GM12873 (cell line): ENCODE data around the gene WAS.

Source experiments
- TF ChIP-seq, protein P1 (sequence below): IDR thresholded peaks from 2 replicates; pipeline ENCODE4 v1.5.1; 2012; ENCODE audit warnings: low read depth, mild to moderate bottlenecking, moderate library complexity, low read length, control low read depth; ENCODE audit not compliant: insufficient read depth; ENCODE audit errors: missing control alignments

Gene WAS

DNA sequence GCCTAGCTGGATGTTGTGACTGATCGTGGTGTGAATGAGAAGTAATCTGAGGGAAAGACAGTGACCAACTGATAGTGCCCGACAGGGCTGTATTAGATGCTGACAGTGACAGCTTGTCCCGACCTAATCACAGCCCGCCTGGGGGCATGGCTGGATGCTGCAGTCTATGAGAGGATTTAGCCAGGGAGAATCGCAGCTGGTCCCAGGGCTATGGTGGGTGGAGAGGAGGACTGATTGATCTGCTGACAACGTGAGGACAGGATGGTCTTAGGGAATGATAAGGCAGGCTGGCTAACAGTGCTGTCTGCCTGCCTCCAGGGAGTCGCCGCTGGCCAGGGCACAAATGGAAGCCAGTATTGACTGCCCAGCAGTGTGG, 12.3 kb downstream of the WAS start:
- TF ChIP-seq, protein P1, sequence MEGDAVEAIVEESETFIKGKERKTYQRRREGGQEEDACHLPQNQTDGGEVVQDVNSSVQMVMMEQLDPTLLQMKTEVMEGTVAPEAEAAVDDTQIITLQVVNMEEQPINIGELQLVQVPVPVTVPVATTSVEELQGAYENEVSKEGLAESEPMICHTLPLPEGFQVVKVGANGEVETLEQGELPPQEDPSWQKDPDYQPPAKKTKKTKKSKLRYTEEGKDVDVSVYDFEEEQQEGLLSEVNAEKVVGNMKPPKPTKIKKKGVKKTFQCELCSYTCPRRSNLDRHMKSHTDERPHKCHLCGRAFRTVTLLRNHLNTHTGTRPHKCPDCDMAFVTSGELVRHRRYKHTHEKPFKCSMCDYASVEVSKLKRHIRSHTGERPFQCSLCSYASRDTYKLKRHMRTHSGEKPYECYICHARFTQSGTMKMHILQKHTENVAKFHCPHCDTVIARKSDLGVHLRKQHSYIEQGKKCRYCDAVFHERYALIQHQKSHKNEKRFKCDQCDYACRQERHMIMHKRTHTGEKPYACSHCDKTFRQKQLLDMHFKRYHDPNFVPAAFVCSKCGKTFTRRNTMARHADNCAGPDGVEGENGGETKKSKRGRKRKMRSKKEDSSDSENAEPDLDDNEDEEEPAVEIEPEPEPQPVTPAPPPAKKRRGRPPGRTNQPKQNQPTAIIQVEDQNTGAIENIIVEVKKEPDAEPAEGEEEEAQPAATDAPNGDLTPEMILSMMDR, result no peak

- TF ChIP-seq, protein P1, result no peak
Observed at GRCh38 chrX:48696301-48696908, 12.8 kb downstream of the WAS start, which contains the start of gene SUV39H1. TSS of gene SUV39H1 (plus strand) at chrX:48696734. CDS start at chrX:48696785, 51 bp downstream.

DNA sequence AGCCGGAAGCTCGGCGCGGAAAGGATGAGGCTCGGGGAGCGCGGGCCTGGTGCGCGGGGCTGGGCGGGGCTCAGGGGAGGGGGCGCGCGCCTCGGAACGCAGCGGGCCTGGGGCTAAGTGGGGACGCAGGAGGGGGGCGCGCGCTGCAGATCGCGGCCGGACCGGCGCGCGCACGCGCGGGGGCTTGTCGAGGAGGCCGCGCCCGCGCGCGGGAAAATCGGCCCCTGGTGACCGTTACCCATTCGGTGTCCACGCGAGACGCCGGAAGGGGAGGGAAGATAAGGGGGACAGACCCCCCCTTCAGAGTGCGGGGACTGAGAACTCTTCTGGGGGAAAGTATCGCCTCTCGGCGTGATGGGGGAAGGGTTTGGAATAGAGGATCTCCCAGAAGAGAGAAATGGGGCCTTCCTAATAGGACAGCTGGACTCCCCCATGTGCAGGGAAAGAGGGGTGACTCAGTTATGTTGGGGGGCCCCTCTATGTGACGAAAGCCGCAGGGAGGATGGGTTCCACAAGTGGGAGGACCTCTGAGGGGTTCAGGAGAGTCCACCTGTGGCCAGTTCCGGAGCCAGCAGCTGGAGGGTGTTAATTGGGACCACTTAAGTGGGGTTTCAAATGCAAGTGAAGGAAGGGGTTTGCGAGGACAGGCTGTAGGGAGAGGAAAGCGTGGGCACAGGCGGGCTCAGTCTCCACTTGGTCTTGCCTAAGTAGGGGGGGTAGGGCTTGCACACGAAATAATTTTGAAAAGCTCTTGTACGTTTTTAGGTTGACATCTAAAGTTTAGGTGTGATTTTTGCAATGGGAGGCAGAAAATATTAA, 13.5 kb downstream of the WAS start:
- TF ChIP-seq, protein P1, result no peak

DNA sequence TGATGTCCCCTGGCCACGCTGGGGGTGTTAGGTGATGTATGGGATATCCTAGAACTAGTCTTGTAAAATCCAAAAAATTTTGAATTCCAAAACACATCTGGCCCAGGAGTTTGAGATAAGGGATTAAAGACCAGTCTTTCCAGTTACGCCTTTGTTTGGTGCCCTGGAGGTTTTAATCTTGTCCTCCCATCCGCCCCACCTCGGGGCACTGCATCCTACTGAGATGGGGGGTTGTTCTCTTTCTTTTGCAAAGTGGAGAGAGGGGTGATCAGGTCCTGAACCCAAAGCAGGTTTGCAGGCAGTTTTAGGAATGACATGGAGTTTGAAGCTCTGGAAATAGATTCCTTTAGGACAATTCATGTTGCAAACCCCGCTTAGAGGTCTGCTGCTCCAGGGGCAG, 14.7 kb downstream of the WAS start:
- TF ChIP-seq, protein P1, result no peak

GRCh38 chrX:48700246-48700645, 16.6 kb downstream of the WAS start:
- TF ChIP-seq, protein P1, result no peak

DNA sequence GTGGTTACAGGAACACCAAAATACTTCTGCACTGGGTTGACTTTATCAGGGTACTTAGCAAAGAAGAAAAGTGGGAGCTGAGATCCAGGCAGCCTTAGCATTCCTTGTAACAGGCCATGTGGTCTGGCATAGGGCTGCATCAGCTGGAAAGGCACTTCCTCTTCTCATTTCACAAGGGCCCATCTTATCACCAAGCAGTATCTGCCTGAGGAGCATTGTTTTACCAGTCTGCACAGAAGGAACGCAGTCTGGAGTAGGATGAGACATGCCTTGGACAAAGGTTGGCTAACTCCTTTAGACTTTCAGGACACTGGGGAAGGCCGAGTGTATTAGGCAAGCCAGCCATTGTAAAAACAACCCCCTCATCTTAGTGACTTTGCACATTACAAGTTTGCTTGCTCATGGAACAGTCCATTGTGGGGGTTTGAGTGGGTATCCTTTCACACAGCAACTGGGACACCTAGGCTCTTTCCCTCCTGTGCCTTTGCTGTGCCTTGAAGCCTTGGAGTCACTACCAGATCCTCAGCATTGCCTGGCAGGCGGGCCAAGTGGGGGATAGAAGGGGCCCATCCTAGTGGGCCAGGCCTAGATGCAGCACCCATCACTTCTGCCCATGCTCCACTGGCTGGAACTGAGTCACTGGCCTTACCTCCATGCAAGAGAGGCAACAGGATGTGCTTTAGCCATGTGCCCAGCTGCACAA, 17.5 kb downstream of the WAS start:
- TF ChIP-seq, protein P1, result no peak

DNA sequence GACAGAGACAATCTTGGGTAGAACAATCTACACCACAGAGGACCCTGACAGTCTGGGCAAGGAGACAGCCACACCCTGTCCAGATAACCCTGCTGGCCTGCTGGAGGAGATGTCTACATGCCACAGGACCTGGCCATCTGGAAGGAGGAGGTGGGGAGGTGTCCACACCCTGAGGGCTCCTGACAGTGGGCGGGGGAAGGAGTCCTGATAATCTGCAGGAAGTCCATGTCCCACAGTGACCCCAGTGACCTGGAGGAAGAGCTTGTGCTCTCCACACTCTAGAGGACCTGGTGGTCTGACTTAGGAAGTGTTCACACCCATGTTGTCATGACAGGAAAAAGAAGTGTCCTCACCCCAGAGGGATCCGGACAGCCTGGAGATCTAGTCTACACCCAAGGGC, 18.4 kb downstream of the WAS start:
- TF ChIP-seq, protein P1, result no peak
